K562 (cell line): ENCODE measurements around the gene CCDC116. TPM values are rescaled to one million over a fixed set of nuclear protein-coding genes. Genes with fewer than 3 reads are reported as not detected.

ENCODE experiments used
- BHLHE40 ChIP-seq: IDR thresholded peaks from 2 replicates; pipeline ENCODE4 v1.6.1; 2011; ENCODE audit warnings: low read length, improper control_type of control experiment
- ELF2 ChIP-seq: fragments of 250-450 bp; sonication (Bioruptor Pico); IDR thresholded peaks from 2 replicates; pipeline ENCODE4 v1.5.0; 2021; ENCODE audit warnings: mild to moderate bottlenecking
- FOXA3 ChIP-seq, 2 experiments: fragments of 450-650 bp in 1 of 2; sonication (generic) in 1 of 2; formaldehyde crosslinking; IDR thresholded peaks in 1 of 2; conservative IDR thresholded peaks in 1 of 2; 2 replicates each; pipeline versions ENCODE4 v1.4.0 to v1.8.0; 2020 to 2022; ENCODE audit warnings: mild to moderate bottlenecking in 2 of 2, missing genetic modification reagents in 1 of 2
- JUN ChIP-seq, 2 experiments: sonication (generic) in 1 of 2; formaldehyde crosslinking in 1 of 2; IDR thresholded peaks; 2 replicates each; pipeline versions ENCODE4 v1.6.1 to v1.8.0; 2012 to 2022; ENCODE audit warnings: borderline replicate concordance in 2 of 2, mild to moderate bottlenecking in 2 of 2, improper control_type of control experiment in 1 of 2, low read depth in 1 of 2, low read length in 1 of 2, missing genetic modification reagents in 1 of 2
- MAZ ChIP-seq, 2 experiments: fragments of 450-650 bp in 1 of 2; sonication (generic) in 1 of 2; formaldehyde crosslinking; IDR thresholded peaks in 1 of 2; conservative IDR thresholded peaks in 1 of 2; 2 replicates each; pipeline versions ENCODE4 v1.4.0 to v1.5.0; 2020; ENCODE audit warnings: mild to moderate bottlenecking in 1 of 2, missing genetic modification reagents in 1 of 2
- REST ChIP-seq, 2 experiments: fragments of 450-650 bp; formaldehyde crosslinking in 1 of 2; IDR thresholded peaks; 2 replicates each; pipeline versions ENCODE4 v1.4.0 to v1.6.1; 2014 to 2020; ENCODE audit warnings: mild to moderate bottlenecking in 2 of 2, borderline replicate concordance in 1 of 2, low read depth in 1 of 2
- WHSC1 ChIP-seq: IDR thresholded peaks from one replicate; pipeline ENCODE4 v1.6.1; 2012; ENCODE audit warnings: low read length, control low read depth, inconsistent platforms
- ZNF318 ChIP-seq, 2 experiments: fragments of 450-650 bp; IDR thresholded peaks; 2 replicates each; pipeline ENCODE4 v1.6.1; 2016; ENCODE audit warnings: mild to moderate bottlenecking in 2 of 2, borderline replicate concordance in 1 of 2, low read depth in 1 of 2, moderate library complexity in 1 of 2
- polyA plus RNA-seq, 8 experiments: library from polyadenylated mRNA; depleted of rRNA in 4 of 8; stranded (reverse) in 5 of 8; unstranded in 3 of 8; fragments of >200 nt; fragmentation: Nextera tagmentation in 2 of 8; fragmentation: Illumina TruSeq in 1 of 8; extraction: Ambion mirVana in 2 of 8; extraction: Trizol in 1 of 8; gene quantifications; 2 replicates each; pipeline versions ENCODE4 v1.2.1 to v1.2.3, GENCODE V29; 2011 to 2014; ENCODE audit warnings: inconsistent platforms in 1 of 8, missing spikeins in 1 of 8
- total RNA-seq, 7 experiments: library from RNA; depleted of rRNA in 6 of 7; stranded (reverse); fragments of >200 nt in 6 of 7; fragmentation: Illumina TruSeq in 2 of 7; extraction: Trizol in 2 of 7; gene quantifications; 2 replicates each; pipeline versions ENCODE4 v1.2.1 to v1.2.3, GENCODE V29; 2011 to 2021; ENCODE audit warnings: low replicate concordance in 1 of 7

The CCDC116 gene
- total and polyA plus RNA-seq, 9 of the 15 experiments (the other 6 are each of a cell fraction or from before 2014, with no cell fraction given): 1.6 to 11.3 (median 4.7) TPM

GRCh38 chr22:21681566-21682370, 49.2 kb downstream of the CCDC116 start (continued):
- 0 out of 2 replicates have a peak, but pooled peaks have one; percentile 6 for TF ChIP-seq BHLHE40
- TF ChIP-seq MAZ (CRISPR knock-in tag; conservative IDR thresholded peaks at IDR 0.05 in 1 of 2, IDR thresholded peaks at IDR 0.05 in 1 of 2): peak in 1 of 2 experiments; percentile 49; a peak in 1 of 4 replicates
- no peak for TF ChIP-seq REST (IDR thresholded peaks at IDR 0.05; ENCODE audit: borderline replicate concordance)
- TF ChIP-seq REST (CRISPR knock-in tag; IDR thresholded peaks at IDR 0.05; ENCODE audit: low read depth): 0 out of 2 replicates have a peak, but pooled peaks have one; percentile 27
- TF ChIP-seq JUN (IDR thresholded peaks at IDR 0.05; ENCODE audit: borderline replicate concordance, low read depth, low read length): no peak
- TF ChIP-seq JUN (CRISPR knock-in tag; IDR thresholded peaks at IDR 0.05; ENCODE audit: borderline replicate concordance): peak; percentile 65; the same call in 1 of the 2 replicates
- peak; percentile 67 for TF ChIP-seq WHSC1
- 0 out of 4 replicates have a peak, but pooled peaks of 1 of the 2 experiments have one; percentile 48 for TF ChIP-seq FOXA3 (CRISPR knock-in tag; conservative IDR thresholded peaks at IDR 0.05 in 1 of 2, IDR thresholded peaks at IDR 0.05 in 1 of 2)
- no peak for TF ChIP-seq ELF2 (CRISPR knock-in tag)
- no peak for TF ChIP-seq ZNF318 (IDR thresholded peaks at IDR 0.05; ENCODE audit: borderline replicate concordance in 1 of 2, low read depth in 1 of 2)
